Measurements from ENCODE around the gene LRRC38. TPM values are rescaled to one million over a fixed set of nuclear protein-coding genes. Genes with fewer than 3 reads are reported as not detected.

The LRRC38 gene
- total and polyA plus RNA-seq, 2 donors (not counting 1 experiment from before 2014, with no cell fraction given) = not detected

- H3K27me3 ChIP-seq (replicated peaks in 1 of 4; ENCODE audit: control extremely low read depth in 1 of 4, control insufficient read depth in 3 of 4, insufficient read depth in 4 of 4, low read length in 3 of 4) = peaks cover 0 to 13% (median 0%) of the 10 kb centered on the region in 4 experiments
- TF ChIP-seq EZH2 (IDR thresholded peaks at IDR 0.05; ENCODE audit: borderline replicate concordance, insufficient read depth, low read depth, low read length, poor library complexity, severe bottlenecking) = no peak
- TF ChIP-seq CTCF (IDR thresholded peaks at IDR 0.05) = no peak
- H3K4me3 ChIP-seq (ENCODE audit: control extremely low read depth in 1 of 5, extremely low read depth in 1 of 5, insufficient read depth in 1 of 5, low read depth in 2 of 5, low read length in 4 of 5) = no peak overlapping the region
- 96% methylated on average over 7 of the region's 12 CpGs for WGBS (ENCODE audit: insufficient coverage)
- H3K9me3 ChIP-seq (ENCODE audit: control extremely low read depth in 1 of 3, control insufficient read depth in 2 of 3, insufficient read depth in 1 of 3, low read length in 2 of 3) = peaks cover 0 to 15% (median 0%) of the 10 kb centered on the region in 3 donors
- H3K27ac ChIP-seq (ENCODE audit: low read length in 2 of 2) = no peak overlapping the region
- Mint-ChIP-seq H3K4me3 (no peak overlapping the region), H3K9me3 (ENCODE audit: insufficient read depth) (peaks cover 4% of the 10 kb centered on the region), H3K4me1 (no peaks in the 10 kb centered on the region), H3K27me3 (peaks cover 36% of the 10 kb centered on the region), H3K27ac (no peak overlapping the region)
- no peak for ATAC-seq (ENCODE audit: low read depth)
- ChIA-PET POLR2A (no interaction called here), CTCF (no interaction called here)
- no peaks in the 10 kb centered on the region for H3K4me1 ChIP-seq (ENCODE audit: control insufficient read depth in 2 of 2, insufficient read depth in 2 of 2, low read length in 2 of 2)
- no peak overlapping the region for H3K9ac ChIP-seq (ENCODE audit: low read length)
- H4K20me1 ChIP-seq (ENCODE audit: control insufficient read depth, insufficient read depth, low read length, poor library complexity, severe bottlenecking) = no peaks in the 10 kb centered on the region
- no peak for DNase-seq
- no peak overlapping the region for H2AFZ ChIP-seq (ENCODE audit: insufficient read depth, low read depth, low read length, poor library complexity, severe bottlenecking)
- H3K79me2 ChIP-seq (ENCODE audit: control insufficient read depth, insufficient read depth, low read length) = no peaks in the 10 kb centered on the region
- intact Hi-C loops (cut with micrococcal nuclease) = no loop called here
- no peaks in the 10 kb centered on the region for H3K36me3 ChIP-seq (replicated peaks in 1 of 2; ENCODE audit: control extremely low read depth in 1 of 2, control insufficient read depth in 1 of 2, extremely low read depth in 1 of 2, insufficient read depth in 2 of 2, low read length in 1 of 2)
- H3K4me2 ChIP-seq (replicated peaks; ENCODE audit: low read depth, low read length, poor library complexity, severe bottlenecking) = no peak overlapping the region
Measured at GRCh38 chr1:13520985-13521384, 7.2 kb upstream of the LRRC38 start.

GRCh38 chr1:13517193-13517812 is 3.5 kb upstream of the LRRC38 start:
- H3K4me3 Mint-ChIP-seq = no peak overlapping the region
- H2AFZ ChIP-seq (ENCODE audit: insufficient read depth, low read depth, low read length, poor library complexity, severe bottlenecking) = no peak overlapping the region
- CTCF ChIA-PET = interaction anchor here (0.6 to 1.9 kb wide), 2 partner anchors 442 to 1785 kb away, joined by 5 to 6 read pairs; no protein-coding TSS in a partner anchor

More at GRCh38 chr1:13517193-13517812, 3.5 kb upstream of the LRRC38 start:
- H3K27ac Mint-ChIP-seq = no peak overlapping the region
- Histone ChIP-seq H3K9ac (ENCODE audit: low read length) (no peak overlapping the region), H3K27me3 (replicated peaks in 1 of 4; ENCODE audit: control extremely low read depth in 1 of 4, control insufficient read depth in 3 of 4, insufficient read depth in 4 of 4, low read length in 3 of 4) (peaks cover 0 to 23% (median 0%) of the 10 kb centered on the region in 4 experiments), H4K20me1 (ENCODE audit: control insufficient read depth, insufficient read depth, low read length, poor library complexity, severe bottlenecking) (no peaks in the 10 kb centered on the region), H3K79me2 (ENCODE audit: control insufficient read depth, insufficient read depth, low read length) (no peaks in the 10 kb centered on the region), H3K4me1 (ENCODE audit: control insufficient read depth in 2 of 2, insufficient read depth in 2 of 2, low read length in 2 of 2) (no peaks in the 10 kb centered on the region), H3K9me3 (ENCODE audit: control extremely low read depth in 1 of 3, control insufficient read depth in 2 of 3, insufficient read depth in 1 of 3, low read length in 2 of 3) (peaks cover 0 to 13% (median 0%) of the 10 kb centered on the region in 3 donors), H3K4me2 (replicated peaks; ENCODE audit: low read depth, low read length, poor library complexity, severe bottlenecking) (no peak overlapping the region), H3K27ac (ENCODE audit: low read length in 2 of 2) (no peak overlapping the region), H3K4me3 (ENCODE audit: control extremely low read depth in 1 of 5, extremely low read depth in 1 of 5, insufficient read depth in 1 of 5, low read depth in 2 of 5, low read length in 4 of 5) (no peak overlapping the region), H3K36me3 (replicated peaks in 1 of 2; ENCODE audit: control extremely low read depth in 1 of 2, control insufficient read depth in 1 of 2, extremely low read depth in 1 of 2, insufficient read depth in 2 of 2, low read length in 1 of 2) (no peaks in the 10 kb centered on the region)
- POLR2A ChIA-PET = no interaction called here
- WGBS (ENCODE audit: insufficient coverage) = 27% methylated on average over 14 of the region's 18 CpGs
- intact Hi-C loops (cut with micrococcal nuclease) = loop anchor here (5.0 kb wide), 1 partner anchor 210 kb away; no protein-coding TSS in a partner anchor
- TF ChIP-seq CTCF (IDR thresholded peaks at IDR 0.05) = peak; percentile 45
- TF ChIP-seq EZH2 (IDR thresholded peaks at IDR 0.05; ENCODE audit: borderline replicate concordance, insufficient read depth, low read depth, low read length, poor library complexity, severe bottlenecking) = no peak
- peaks cover under 1% of the 10 kb centered on the region for H3K4me1 Mint-ChIP-seq
- peaks cover 55% of the 10 kb centered on the region for H3K27me3 Mint-ChIP-seq
- peaks cover 4% of the 10 kb centered on the region for H3K9me3 Mint-ChIP-seq (ENCODE audit: insufficient read depth)
- DNase-seq = peak; percentile 17
- no peak for ATAC-seq (ENCODE audit: low read depth)

All from B cell (primary cell).